ENCODE results near the gene MMP7. TPM values are rescaled to one million over a fixed set of nuclear protein-coding genes. Genes with fewer than 3 reads are reported as not detected.

Gene MMP7
- total and polyA plus RNA-seq, 2 experiments from 2014 or later: not detected

Other genes starting within 250 kb of the MMP7 start
- 0.03 TPM in 1 of 2 replicates, not detected in the other for gene BIRC3, start 213.3 kb downstream of the MMP7 start, total RNA-seq (2014; rRNA removed; shearing (Covaris generic))
- gene BIRC3, start 213.3 kb downstream of the MMP7 start, polyA plus RNA-seq (2016; fragmentation: Nextera tagmentation; extraction: Ambion mirVana): 0.42 TPM in 1 of 2 replicates, not detected in the other
- gene BIRC2, start 183.5 kb downstream of the MMP7 start, total RNA-seq (2014; rRNA removed; shearing (Covaris generic)): 25.2 and 38.2 TPM in 2 replicates
- gene BIRC2, start 183.5 kb downstream of the MMP7 start, polyA plus RNA-seq (2016; fragmentation: Nextera tagmentation; extraction: Ambion mirVana): 15.3 and 15.7 TPM in 2 replicates
- gene TMEM123, start 78.0 kb downstream of the MMP7 start, total RNA-seq (2014; rRNA removed; shearing (Covaris generic)): 61.0 and 63.0 TPM in 2 replicates
- gene TMEM123, start 78.0 kb downstream of the MMP7 start, polyA plus RNA-seq (2016; fragmentation: Nextera tagmentation; extraction: Ambion mirVana): 37.6 and 44.1 TPM in 2 replicates
- gene MMP20, start 94.6 kb upstream of the MMP7 start, total RNA-seq (2014; rRNA removed; shearing (Covaris generic)): not detected in 2 replicates
- not detected in 2 replicates for gene MMP20, start 94.6 kb upstream of the MMP7 start, polyA plus RNA-seq (2016; fragmentation: Nextera tagmentation; extraction: Ambion mirVana)
- not detected in 2 replicates for gene MMP27, start 175.0 kb upstream of the MMP7 start, total RNA-seq (2014; rRNA removed; shearing (Covaris generic))
- gene MMP27, start 175.0 kb upstream of the MMP7 start, polyA plus RNA-seq (2016; fragmentation: Nextera tagmentation; extraction: Ambion mirVana): not detected in 2 replicates
- not detected in 2 replicates for gene MMP8, start 194.2 kb upstream of the MMP7 start, total RNA-seq (2014; rRNA removed; shearing (Covaris generic))
- not detected in 2 replicates for gene MMP8, start 194.2 kb upstream of the MMP7 start, polyA plus RNA-seq (2016; fragmentation: Nextera tagmentation; extraction: Ambion mirVana)
- 0.10 and 0.31 TPM in 2 replicates for gene MMP10, start 249.9 kb upstream of the MMP7 start, total RNA-seq (2014; rRNA removed; shearing (Covaris generic))
- gene MMP10, start 249.9 kb upstream of the MMP7 start, polyA plus RNA-seq (2016; fragmentation: Nextera tagmentation; extraction: Ambion mirVana): not detected in 2 replicates

Data from GM23338 (cell line).